Endometrium (tissue), 2 donors: ENCODE data around the gene NNT.
A peak's percentile ranks its signal among the peaks of the same experiment; 100 is the strongest.
"Not testable (repeated sequence)": the region's sequence is repeated elsewhere in the genome, so short reads cannot be mapped to it uniquely, and the experiment has no call there.

Source experiments
- FAIRE-seq: peaks from 2 replicates; lab custom pipeline; 2012; peaks lifted over from hg19 to GRCh38; lab: Jason Lieb, UNC
- donor health status: control.
- donor health status: control.

NNT gene

GRCh38 chr5:43719783-43720182, 116.8 kb downstream of the NNT start:
- not testable (repeated sequence) for FAIRE-seq

GRCh38 chr5:43728581-43728980, 125.6 kb downstream of the NNT start:
- FAIRE-seq, result no peak

- FAIRE-seq, result peak; percentile 96
Measured at GRCh38 chr5:43729846-43730478, 127.0 kb downstream of the NNT start.

- no peak for FAIRE-seq
Measured at GRCh38 chr5:43730832-43731342, 127.9 kb downstream of the NNT start.

GRCh38 chr5:43731573-43731972, 128.6 kb downstream of the NNT start:
- no peak for FAIRE-seq

- FAIRE-seq, result not testable (repeated sequence)
Measured at GRCh38 chr5:43745923-43746548, 143.1 kb downstream of the NNT start.

- no peak for FAIRE-seq
Measured at GRCh38 chr5:43750809-43751208, 147.8 kb downstream of the NNT start.

- no peak for FAIRE-seq
Measured at GRCh38 chr5:43753069-43753468, 150.1 kb downstream of the NNT start.
